ENCODE results near the gene AP1G1. TPM values are rescaled to one million over a fixed set of nuclear protein-coding genes. Genes with fewer than 3 reads are reported as not detected.

Gene AP1G1
- total RNA-seq, 1 experiment from 2014 or later = 63.8 TPM

DNA sequence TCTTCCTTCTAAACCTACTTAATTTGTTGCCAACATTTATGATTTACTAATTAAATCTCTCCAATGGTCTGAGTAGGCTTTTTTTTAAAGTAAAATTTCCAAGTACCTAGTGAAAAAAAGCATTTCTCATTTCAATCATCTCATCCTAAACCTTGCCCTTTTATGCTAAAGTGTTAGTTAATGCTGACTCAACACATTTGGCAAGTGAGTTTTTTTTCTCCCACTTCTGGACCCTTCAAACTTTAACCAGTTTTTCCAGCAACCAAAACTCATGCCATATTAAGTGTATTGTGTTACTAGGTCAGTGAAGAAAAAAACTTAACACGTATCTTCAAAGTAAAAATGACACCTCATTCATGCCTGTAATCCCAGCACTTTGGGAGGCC is 5.3 kb downstream of the AP1G1 start:
- in situ Hi-C loops (cut with HindIII; ENCODE audit: low pct_unique_long_range_greater_than_20kb, low sequenced_read_pairs) = no loop called here
- H3K4me3 ChIP-seq (ENCODE audit: low read depth in 2 of 2, low read length in 2 of 2) = no peak overlapping the region
- H3K27ac ChIP-seq (ENCODE audit: low read length) = no peak overlapping the region
- ChIA-PET CTCF (no interaction called here), POLR2A (interaction anchor here (0.8 kb wide), 1 partner anchor 47 kb away, joined by 12 read pairs; no protein-coding TSS in a partner anchor)
- no TSS peak for BruUV-seq (replicated peaks)
- no peaks in the 10 kb centered on the region for H3K27me3 ChIP-seq (ENCODE audit: control insufficient read depth, insufficient read depth, low read length)
- DNase-seq (ENCODE audit: low read depth, low spot score) = no peak
- ATAC-seq = no peak
- peaks cover 8% of the 10 kb centered on the region for H3K36me3 ChIP-seq (ENCODE audit: control insufficient read depth, insufficient read depth, low read length)
- H3K9me3 ChIP-seq (ENCODE audit: control insufficient read depth, insufficient read depth, low read depth, low read length) = no peaks in the 10 kb centered on the region
- intact Hi-C loops (cut with micrococcal nuclease; ENCODE audit: unreplicated experiment) = no loop called here
- peaks cover 7% of the 10 kb centered on the region for H3K4me1 ChIP-seq (ENCODE audit: control insufficient read depth, insufficient read depth, low read length)
- TF ChIP-seq, protein P1, sequence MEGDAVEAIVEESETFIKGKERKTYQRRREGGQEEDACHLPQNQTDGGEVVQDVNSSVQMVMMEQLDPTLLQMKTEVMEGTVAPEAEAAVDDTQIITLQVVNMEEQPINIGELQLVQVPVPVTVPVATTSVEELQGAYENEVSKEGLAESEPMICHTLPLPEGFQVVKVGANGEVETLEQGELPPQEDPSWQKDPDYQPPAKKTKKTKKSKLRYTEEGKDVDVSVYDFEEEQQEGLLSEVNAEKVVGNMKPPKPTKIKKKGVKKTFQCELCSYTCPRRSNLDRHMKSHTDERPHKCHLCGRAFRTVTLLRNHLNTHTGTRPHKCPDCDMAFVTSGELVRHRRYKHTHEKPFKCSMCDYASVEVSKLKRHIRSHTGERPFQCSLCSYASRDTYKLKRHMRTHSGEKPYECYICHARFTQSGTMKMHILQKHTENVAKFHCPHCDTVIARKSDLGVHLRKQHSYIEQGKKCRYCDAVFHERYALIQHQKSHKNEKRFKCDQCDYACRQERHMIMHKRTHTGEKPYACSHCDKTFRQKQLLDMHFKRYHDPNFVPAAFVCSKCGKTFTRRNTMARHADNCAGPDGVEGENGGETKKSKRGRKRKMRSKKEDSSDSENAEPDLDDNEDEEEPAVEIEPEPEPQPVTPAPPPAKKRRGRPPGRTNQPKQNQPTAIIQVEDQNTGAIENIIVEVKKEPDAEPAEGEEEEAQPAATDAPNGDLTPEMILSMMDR (IDR thresholded peaks at IDR 0.05) = no peak
- TF ChIP-seq, protein P2, sequence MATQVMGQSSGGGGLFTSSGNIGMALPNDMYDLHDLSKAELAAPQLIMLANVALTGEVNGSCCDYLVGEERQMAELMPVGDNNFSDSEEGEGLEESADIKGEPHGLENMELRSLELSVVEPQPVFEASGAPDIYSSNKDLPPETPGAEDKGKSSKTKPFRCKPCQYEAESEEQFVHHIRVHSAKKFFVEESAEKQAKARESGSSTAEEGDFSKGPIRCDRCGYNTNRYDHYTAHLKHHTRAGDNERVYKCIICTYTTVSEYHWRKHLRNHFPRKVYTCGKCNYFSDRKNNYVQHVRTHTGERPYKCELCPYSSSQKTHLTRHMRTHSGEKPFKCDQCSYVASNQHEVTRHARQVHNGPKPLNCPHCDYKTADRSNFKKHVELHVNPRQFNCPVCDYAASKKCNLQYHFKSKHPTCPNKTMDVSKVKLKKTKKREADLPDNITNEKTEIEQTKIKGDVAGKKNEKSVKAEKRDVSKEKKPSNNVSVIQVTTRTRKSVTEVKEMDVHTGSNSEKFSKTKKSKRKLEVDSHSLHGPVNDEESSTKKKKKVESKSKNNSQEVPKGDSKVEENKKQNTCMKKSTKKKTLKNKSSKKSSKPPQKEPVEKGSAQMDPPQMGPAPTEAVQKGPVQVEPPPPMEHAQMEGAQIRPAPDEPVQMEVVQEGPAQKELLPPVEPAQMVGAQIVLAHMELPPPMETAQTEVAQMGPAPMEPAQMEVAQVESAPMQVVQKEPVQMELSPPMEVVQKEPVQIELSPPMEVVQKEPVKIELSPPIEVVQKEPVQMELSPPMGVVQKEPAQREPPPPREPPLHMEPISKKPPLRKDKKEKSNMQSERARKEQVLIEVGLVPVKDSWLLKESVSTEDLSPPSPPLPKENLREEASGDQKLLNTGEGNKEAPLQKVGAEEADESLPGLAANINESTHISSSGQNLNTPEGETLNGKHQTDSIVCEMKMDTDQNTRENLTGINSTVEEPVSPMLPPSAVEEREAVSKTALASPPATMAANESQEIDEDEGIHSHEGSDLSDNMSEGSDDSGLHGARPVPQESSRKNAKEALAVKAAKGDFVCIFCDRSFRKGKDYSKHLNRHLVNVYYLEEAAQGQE (IDR thresholded peaks at IDR 0.05; ENCODE audit: insufficient read depth in 1 of 2, low read depth in 2 of 2, low read length in 1 of 2) = no peak
- TF ChIP-seq POLR2AphosphoS5 (IDR thresholded peaks at IDR 0.05; ENCODE audit: low read depth, low read length) = no peak

DNA sequence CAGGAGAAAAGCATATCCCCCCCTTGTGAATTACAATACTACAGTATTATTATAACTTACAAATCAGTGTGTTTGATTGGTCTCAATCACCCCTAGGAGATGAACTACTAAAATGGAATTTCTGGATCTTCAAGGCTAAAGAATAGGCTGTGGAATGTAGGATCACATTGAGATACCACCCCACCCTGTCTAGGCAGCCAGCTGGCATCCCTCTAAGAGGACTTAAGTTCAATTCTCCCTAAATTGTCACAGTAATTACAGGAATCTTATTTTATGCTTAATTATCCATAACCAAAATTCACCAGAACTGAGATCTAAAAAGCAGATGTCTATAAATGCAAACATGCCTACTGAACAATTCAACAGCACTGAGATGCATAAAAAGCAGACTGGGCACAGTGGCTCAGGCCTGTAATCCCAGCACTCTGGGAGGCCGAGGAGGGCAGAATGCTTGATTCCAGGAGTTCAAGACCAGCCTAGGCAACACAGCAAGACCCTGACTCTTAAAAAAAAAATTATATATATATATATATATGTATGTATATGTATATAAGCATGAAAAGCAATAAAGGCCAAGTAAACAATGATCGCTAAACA is 12.0 kb downstream of the AP1G1 start:
- intact Hi-C loops (cut with micrococcal nuclease; ENCODE audit: unreplicated experiment) (no loop called here), in situ Hi-C loops (cut with HindIII; ENCODE audit: low pct_unique_long_range_greater_than_20kb, low sequenced_read_pairs) (no loop called here)
- Histone ChIP-seq H3K36me3 (ENCODE audit: control insufficient read depth, insufficient read depth, low read length) (no peaks in the 10 kb centered on the region; the same call in 1 of the 2 replicates), H3K27ac (ENCODE audit: low read length) (no peak overlapping the region), H3K27me3 (ENCODE audit: control insufficient read depth, insufficient read depth, low read length) (no peaks in the 10 kb centered on the region), H3K4me1 (ENCODE audit: control insufficient read depth, insufficient read depth, low read length) (0 out of 2 replicates have a peak, but pooled peaks cover 2% of the 10 kb centered on the region), H3K4me3 (ENCODE audit: low read depth in 2 of 2, low read length in 2 of 2) (no peak overlapping the region), H3K9me3 (ENCODE audit: control insufficient read depth, insufficient read depth, low read depth, low read length) (no peaks in the 10 kb centered on the region)
- DNase-seq (ENCODE audit: low read depth, low spot score) (no peak), ATAC-seq (no peak)
- BruUV-seq (replicated peaks) = no TSS peak
- no peak for TF ChIP-seq POLR2AphosphoS5 (IDR thresholded peaks at IDR 0.05; ENCODE audit: low read depth, low read length)
- TF ChIP-seq, protein P2 (IDR thresholded peaks at IDR 0.05; ENCODE audit: insufficient read depth in 1 of 2, low read depth in 2 of 2, low read length in 1 of 2) = no peak
- TF ChIP-seq, protein P1 (IDR thresholded peaks at IDR 0.05) = no peak
- CTCF ChIA-PET = no interaction called here
- POLR2A ChIA-PET = no interaction called here
